Measurements from ENCODE around the gene ASB16.

ASB16 gene

GRCh38 chr17:44191369-44191768, 20.9 kb downstream of the ASB16 start:
- no peak for DNase-seq

- DNase-seq: no peak
Observed at GRCh38 chr17:44191941-44192496, 21.5 kb downstream of the ASB16 start.

GRCh38 chr17:44192750-44193149, 22.2 kb downstream of the ASB16 start:
- DNase-seq: no peak

- no peak for DNase-seq
Observed at GRCh38 chr17:44193326-44194084, 23.0 kb downstream of the ASB16 start.

GRCh38 chr17:44197107-44197506, 26.6 kb downstream of the ASB16 start:
- DNase-seq: no peak

- DNase-seq: peak; percentile 54
Observed at GRCh38 chr17:44197980-44198720, 27.6 kb downstream of the ASB16 start.

- peak; percentile 40 for DNase-seq
Observed at GRCh38 chr17:44198721-44199552, 28.4 kb downstream of the ASB16 start.

GRCh38 chr17:44199553-44200477, 29.3 kb downstream of the ASB16 start, which contains the start of gene ATXN7L3:
TSS of gene ATXN7L3 (minus strand) at chr17:44199884. CDS start at chr17:44198070, 1,814 bp downstream.
- DNase-seq: peak; percentile 99

- DNase-seq: no peak
Observed at GRCh38 chr17:44200478-44201155, 30.1 kb downstream of the ASB16 start.

- no peak for DNase-seq
Observed at GRCh38 chr17:44202756-44203155, 32.3 kb downstream of the ASB16 start.

GRCh38 chr17:44203731-44204440, 33.4 kb downstream of the ASB16 start:
- DNase-seq: peak; percentile 80

GRCh38 chr17:44204441-44204882, 34.0 kb downstream of the ASB16 start:
- DNase-seq: no peak

GRCh38 chr17:44205962-44206824, 35.7 kb downstream of the ASB16 start:
- peak; percentile 3 for DNase-seq

GRCh38 chr17:44206825-44207155, 36.3 kb downstream of the ASB16 start:
- no peak for DNase-seq

- DNase-seq: no peak
Observed at GRCh38 chr17:44207319-44207718, 36.8 kb downstream of the ASB16 start.

- no peak for DNase-seq
Observed at GRCh38 chr17:44207743-44208142, 37.2 kb downstream of the ASB16 start.

- no peak for DNase-seq
Observed at GRCh38 chr17:44209786-44210341, 39.4 kb downstream of the ASB16 start.

GRCh38 chr17:44210342-44211192, 40.1 kb downstream of the ASB16 start:
- DNase-seq: peak; percentile 80

Data from GDM1 (cell line).